Measurements from ENCODE around the gene RUVBL1.

DNA sequence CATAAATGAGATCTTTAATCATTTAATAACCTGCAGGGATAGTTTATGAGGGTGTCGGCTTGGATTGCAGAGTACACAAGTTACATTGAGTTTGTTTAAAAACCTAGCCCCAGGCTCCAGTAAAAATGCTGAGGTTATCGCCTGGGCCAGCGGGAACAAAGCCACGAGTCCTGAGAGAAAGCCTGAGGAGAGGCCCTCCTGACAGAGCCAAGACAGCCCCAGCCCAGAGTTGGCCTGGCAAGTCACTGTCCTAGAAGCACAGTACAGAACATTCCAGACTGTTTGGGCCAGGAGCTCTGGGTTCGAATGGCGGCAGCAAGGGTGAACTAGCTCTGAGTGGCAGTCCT is 39.0 kb downstream of the RUVBL1 start:
- TF ChIP-seq, protein P1, sequence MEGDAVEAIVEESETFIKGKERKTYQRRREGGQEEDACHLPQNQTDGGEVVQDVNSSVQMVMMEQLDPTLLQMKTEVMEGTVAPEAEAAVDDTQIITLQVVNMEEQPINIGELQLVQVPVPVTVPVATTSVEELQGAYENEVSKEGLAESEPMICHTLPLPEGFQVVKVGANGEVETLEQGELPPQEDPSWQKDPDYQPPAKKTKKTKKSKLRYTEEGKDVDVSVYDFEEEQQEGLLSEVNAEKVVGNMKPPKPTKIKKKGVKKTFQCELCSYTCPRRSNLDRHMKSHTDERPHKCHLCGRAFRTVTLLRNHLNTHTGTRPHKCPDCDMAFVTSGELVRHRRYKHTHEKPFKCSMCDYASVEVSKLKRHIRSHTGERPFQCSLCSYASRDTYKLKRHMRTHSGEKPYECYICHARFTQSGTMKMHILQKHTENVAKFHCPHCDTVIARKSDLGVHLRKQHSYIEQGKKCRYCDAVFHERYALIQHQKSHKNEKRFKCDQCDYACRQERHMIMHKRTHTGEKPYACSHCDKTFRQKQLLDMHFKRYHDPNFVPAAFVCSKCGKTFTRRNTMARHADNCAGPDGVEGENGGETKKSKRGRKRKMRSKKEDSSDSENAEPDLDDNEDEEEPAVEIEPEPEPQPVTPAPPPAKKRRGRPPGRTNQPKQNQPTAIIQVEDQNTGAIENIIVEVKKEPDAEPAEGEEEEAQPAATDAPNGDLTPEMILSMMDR (IDR thresholded peaks at IDR 0.05; ENCODE audit: low read length) = no peak
- TF ChIP-seq EZH2 (optimal IDR thresholded peaks at IDR 0.05; ENCODE audit: low read depth, low read length) = no peak

All from MM.1S (cell line).